Measurements from ENCODE around the gene C1orf226. TPM values are rescaled to one million over a fixed set of nuclear protein-coding genes. Genes with fewer than 3 reads are reported as not detected.
A peak's percentile ranks its signal among the peaks of the same experiment; 100 is the strongest.

The C1orf226 gene
- polyA plus RNA-seq, 1 experiment: 0.07 TPM

- ChIA-PET CTCF (no interaction called here), POLR2A (no interaction called here)
- Histone ChIP-seq H3K9me3 (ENCODE audit: control insufficient read depth, insufficient read depth, low read length) (no peaks in the 10 kb centered on the region), H3K27ac (ENCODE audit: low read depth, low read length) (no peak overlapping the region), H3K4me3 (ENCODE audit: low read depth, low read length) (no peak overlapping the region), H3K27me3 (ENCODE audit: control insufficient read depth, insufficient read depth, low read length) (no peaks in the 10 kb centered on the region)
- no peak for TF ChIP-seq CTCF (IDR thresholded peaks at IDR 0.05; ENCODE audit: low read depth, low read length)
- no peak for DNase-seq (ENCODE audit: low read depth, low spot score)
Observed at GRCh38 chr1:162353078-162353477, 28.4 kb upstream of the C1orf226 start.

- Histone ChIP-seq H3K27me3 (ENCODE audit: control insufficient read depth, insufficient read depth, low read length) (no peaks in the 10 kb centered on the region), H3K4me3 (ENCODE audit: low read depth, low read length) (no peak overlapping the region), H3K9me3 (ENCODE audit: control insufficient read depth, insufficient read depth, low read length) (no peaks in the 10 kb centered on the region), H3K27ac (ENCODE audit: low read depth, low read length) (no peak overlapping the region)
- CTCF ChIA-PET: interaction anchor here (1.1 kb wide), 1 partner anchor 298 kb away, joined by 3 read pairs; no protein-coding TSS in a partner anchor
- TF ChIP-seq CTCF (IDR thresholded peaks at IDR 0.05; ENCODE audit: low read depth, low read length): no peak
- POLR2A ChIA-PET: no interaction called here
- DNase-seq (ENCODE audit: low read depth, low spot score): no peak
Observed at GRCh38 chr1:162353702-162354101, 27.8 kb upstream of the C1orf226 start.

- peak; percentile 44 for TF ChIP-seq CTCF (IDR thresholded peaks at IDR 0.05; ENCODE audit: low read depth, low read length)
- CTCF ChIA-PET: interaction anchor here (0.6 to 1.9 kb wide), 9 partner anchors 8 to 488 kb away, joined by 3 to 6 read pairs (median 4); no protein-coding TSS in a partner anchor
Observed at GRCh38 chr1:162357681-162358266, 23.8 kb upstream of the C1orf226 start.

GRCh38 chr1:162358928-162359327 lies 22.6 kb upstream of the C1orf226 start:
- no peak for TF ChIP-seq CTCF (IDR thresholded peaks at IDR 0.05; ENCODE audit: low read depth, low read length)
- POLR2A ChIA-PET: no interaction called here
- Histone ChIP-seq H3K4me3 (ENCODE audit: low read depth, low read length) (no peak overlapping the region), H3K27me3 (ENCODE audit: control insufficient read depth, insufficient read depth, low read length) (peaks cover 2% of the 10 kb centered on the region), H3K9me3 (ENCODE audit: control insufficient read depth, insufficient read depth, low read length) (no peaks in the 10 kb centered on the region), H3K27ac (ENCODE audit: low read depth, low read length) (no peak overlapping the region)
- no peak for DNase-seq (ENCODE audit: low read depth, low spot score)
- CTCF ChIA-PET: no interaction called here

More at GRCh38 chr1:162357681-162358266, 23.8 kb upstream of the C1orf226 start:
- H3K27me3 ChIP-seq (ENCODE audit: control insufficient read depth, insufficient read depth, low read length): no peaks in the 10 kb centered on the region
- no peak overlapping the region for H3K4me3 ChIP-seq (ENCODE audit: low read depth, low read length)
- no peaks in the 10 kb centered on the region for H3K9me3 ChIP-seq (ENCODE audit: control insufficient read depth, insufficient read depth, low read length)
- POLR2A ChIA-PET: no interaction called here
- no peak overlapping the region for H3K27ac ChIP-seq (ENCODE audit: low read depth, low read length)
- DNase-seq (ENCODE audit: low read depth, low spot score): no peak

- no peak for DNase-seq (ENCODE audit: low read depth, low spot score)
- POLR2A ChIA-PET: no interaction called here
Observed at GRCh38 chr1:162359523-162360236, 21.8 kb upstream of the C1orf226 start.

More at GRCh38 chr1:162359523-162360236, 21.8 kb upstream of the C1orf226 start:
- H3K27me3 ChIP-seq (ENCODE audit: control insufficient read depth, insufficient read depth, low read length): peaks cover 4% of the 10 kb centered on the region
- H3K9me3 ChIP-seq (ENCODE audit: control insufficient read depth, insufficient read depth, low read length): no peaks in the 10 kb centered on the region
- H3K4me3 ChIP-seq (ENCODE audit: low read depth, low read length): no peak overlapping the region
- CTCF ChIA-PET: no interaction called here
- no peak for TF ChIP-seq CTCF (IDR thresholded peaks at IDR 0.05; ENCODE audit: low read depth, low read length)
- no peak overlapping the region for H3K27ac ChIP-seq (ENCODE audit: low read depth, low read length)
